Colon (tissue), 2 donors: ENCODE results near the gene RANBP17.
"Not testable (repeated sequence)": the region's sequence is repeated elsewhere in the genome, so short reads cannot be mapped to it uniquely, and the experiment has no call there.

ENCODE experiments used
- FAIRE-seq: peaks from 2 replicates; lab custom pipeline; 2012; peaks lifted over from hg19 to GRCh38; lab: Jason Lieb, UNC
- donor health status: control.
- donor health status: control.

The RANBP17 gene

DNA sequence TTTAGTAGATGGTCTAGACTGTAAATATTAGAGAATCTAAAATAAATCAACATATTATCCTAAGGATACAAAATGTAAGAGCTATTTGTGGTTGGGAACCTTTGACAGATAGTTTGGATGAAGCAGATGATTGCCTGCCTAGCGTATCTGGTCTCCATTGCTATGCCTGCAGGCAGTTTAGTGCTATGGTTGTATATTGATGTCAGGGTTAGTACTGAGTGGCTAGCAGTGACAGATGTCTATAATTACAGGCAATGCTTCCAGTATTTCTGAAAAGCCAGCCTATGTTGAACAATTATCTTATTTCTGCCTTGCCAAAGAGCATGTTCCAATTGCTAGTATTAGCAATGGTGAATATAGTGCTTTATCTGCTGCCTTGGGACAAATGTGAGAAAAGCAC is 296.0 kb downstream of the RANBP17 start:
- no peak for FAIRE-seq

DNA sequence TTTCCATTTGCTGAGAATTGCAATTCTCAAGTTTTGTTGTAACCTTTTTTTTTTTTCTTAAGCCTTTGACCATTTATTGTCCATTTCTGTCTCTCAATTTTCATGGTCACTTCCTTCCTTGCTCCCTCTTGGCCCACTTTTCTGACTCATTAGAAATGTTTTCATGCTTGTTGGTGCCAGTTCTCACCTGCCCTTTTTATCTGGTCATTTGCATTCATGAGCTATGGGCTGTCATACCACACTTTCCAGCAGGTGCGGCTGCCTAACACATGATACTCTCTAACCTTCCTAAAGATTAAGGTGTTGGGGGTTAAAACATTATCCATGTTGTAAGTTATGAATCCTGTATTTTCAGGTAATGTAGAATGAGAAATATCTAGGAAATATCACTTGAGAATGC is 296.8 kb downstream of the RANBP17 start:
- FAIRE-seq: no peak

DNA sequence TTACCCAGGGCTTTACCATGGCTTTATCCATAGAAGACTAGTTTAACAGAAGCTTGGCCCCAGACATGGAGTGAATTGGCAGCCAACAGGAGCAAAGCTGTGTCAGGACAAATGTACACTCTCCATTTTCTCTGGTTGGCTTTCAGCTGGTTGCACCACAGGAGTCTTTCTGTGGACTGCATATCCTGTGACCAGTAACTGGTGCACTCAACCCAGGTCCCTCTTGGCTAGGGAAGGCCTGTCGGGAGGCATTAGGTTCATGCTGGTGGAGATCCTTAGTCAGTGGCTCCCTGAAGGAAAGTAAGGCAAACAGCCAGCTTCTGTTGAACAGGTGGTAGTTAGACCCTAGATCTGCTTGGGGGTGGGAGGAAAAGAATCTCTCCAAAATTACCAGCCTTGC is 300.3 kb downstream of the RANBP17 start:
- no peak for FAIRE-seq

DNA sequence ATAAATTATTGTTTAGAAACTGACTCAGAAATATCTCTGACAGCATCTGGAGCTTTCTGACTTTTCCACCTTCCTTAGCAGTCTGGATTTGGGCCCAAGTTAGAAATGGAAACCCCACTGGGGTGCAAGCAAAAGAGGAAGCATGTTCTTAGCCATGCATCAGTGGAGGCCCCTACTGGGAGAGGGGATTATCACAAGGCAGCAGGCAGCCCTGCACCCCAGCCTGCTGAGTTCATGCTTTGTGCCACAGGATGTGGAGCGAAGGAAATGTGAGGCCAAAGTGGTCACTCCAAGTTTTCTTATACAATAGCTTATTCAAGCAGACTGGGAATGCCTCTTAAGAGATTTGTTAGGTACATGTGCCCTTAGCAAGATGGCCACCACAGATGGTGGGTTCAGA is 300.8 kb downstream of the RANBP17 start:
- FAIRE-seq: no peak

DNA sequence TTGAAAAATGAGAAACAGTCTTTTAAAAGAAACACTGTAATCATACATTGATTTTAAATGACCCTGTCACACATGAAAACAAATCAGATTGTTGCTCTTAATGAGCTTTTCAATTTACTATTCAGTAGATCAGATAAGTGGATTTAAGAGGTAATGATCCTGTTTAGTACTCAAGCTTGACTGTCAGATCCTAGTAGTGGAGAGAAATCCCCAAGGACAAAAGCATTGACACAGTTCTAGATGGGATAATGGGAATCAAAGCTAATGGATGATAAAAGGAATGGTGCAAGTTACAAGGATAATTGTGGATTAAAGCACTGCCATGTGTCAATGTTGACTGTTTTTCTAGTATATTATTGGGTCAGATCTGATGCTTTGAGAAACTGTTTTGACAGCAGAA is 304.9 kb downstream of the RANBP17 start:
- no peak for FAIRE-seq

- no peak for FAIRE-seq
Observed at GRCh38 chr5:171168171-171168570, 306.4 kb downstream of the RANBP17 start.

DNA sequence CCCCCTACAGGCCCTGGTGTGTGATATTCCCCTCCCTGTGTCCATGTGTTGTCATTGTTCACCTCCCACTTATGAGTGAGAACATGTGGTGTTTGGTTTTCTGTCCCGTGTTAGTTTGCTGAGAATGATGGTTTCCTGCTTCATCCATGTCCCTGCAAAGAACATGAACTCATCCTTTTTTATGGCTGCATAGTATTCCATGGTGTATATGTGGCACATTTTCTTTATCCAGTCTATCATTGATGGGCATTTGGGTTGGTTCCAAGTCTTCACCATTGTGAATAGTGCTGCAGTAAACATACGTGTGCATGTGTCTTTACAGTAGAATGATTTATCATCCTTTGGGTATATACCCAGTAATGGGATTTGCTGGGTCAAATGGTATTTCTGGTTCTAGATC is 313.1 kb downstream of the RANBP17 start:
- not testable (repeated sequence) for FAIRE-seq

- FAIRE-seq: no peak
Observed at GRCh38 chr5:171175746-171176145, 313.9 kb downstream of the RANBP17 start.

DNA sequence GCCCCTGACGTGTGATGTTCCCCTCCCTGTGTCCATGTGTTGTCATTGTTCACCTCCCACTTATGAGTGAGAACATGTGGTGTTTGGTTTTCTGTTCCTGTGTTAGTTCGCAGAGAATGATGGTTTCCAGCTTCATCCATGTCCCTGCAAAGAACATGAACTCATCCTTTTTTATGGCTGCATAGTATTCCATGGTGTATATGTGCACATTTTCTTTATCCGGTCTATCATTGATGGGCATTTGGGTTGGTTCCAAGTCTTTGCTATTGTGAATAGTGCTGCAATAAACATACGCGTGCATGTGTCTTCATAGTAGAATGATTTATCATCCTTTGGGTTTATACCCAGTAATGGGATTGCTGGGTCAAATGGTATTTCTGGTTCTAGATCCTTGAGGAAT is 316.4 kb downstream of the RANBP17 start:
- not testable (repeated sequence) for FAIRE-seq

- no peak for FAIRE-seq
Observed at GRCh38 chr5:171188016-171188415, 326.2 kb downstream of the RANBP17 start.

GRCh38 chr5:171189442-171189841 is 327.6 kb downstream of the RANBP17 start:
- FAIRE-seq: no peak

GRCh38 chr5:171192111-171192510 is 330.3 kb downstream of the RANBP17 start:
- no peak for FAIRE-seq

GRCh38 chr5:171201310-171201709 is 339.5 kb downstream of the RANBP17 start:
- no peak for FAIRE-seq

GRCh38 chr5:171205375-171205774 is 343.6 kb downstream of the RANBP17 start:
- no peak for FAIRE-seq

DNA sequence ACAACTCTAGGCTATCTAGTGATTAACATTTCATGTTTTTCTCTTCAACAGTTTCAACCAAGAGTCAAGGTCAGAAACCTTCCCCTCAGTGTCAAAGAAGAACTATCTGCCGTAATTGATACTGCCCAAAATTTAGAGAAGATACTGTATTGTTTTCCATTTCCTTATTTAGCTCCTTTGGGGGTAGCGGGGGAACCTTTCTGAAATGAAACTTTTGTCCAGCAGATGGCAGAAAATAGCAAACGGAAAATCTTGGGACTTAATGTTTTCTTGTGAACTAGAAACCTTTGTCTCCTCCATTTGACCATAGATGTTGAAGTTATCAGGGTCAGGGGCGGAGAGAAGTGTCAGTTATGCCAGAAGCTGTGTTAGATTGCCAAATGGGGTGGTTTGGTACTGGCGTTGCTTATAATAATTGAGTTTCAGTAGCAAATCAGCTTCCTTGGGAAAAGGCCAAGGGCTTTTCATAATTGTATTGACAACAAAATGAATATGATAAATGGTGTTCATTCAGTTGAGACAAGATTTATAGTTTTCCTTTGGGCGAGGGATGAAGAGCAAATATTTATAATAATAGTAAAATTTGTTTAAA is 345.5 kb downstream of the RANBP17 start:
- FAIRE-seq: no peak

DNA sequence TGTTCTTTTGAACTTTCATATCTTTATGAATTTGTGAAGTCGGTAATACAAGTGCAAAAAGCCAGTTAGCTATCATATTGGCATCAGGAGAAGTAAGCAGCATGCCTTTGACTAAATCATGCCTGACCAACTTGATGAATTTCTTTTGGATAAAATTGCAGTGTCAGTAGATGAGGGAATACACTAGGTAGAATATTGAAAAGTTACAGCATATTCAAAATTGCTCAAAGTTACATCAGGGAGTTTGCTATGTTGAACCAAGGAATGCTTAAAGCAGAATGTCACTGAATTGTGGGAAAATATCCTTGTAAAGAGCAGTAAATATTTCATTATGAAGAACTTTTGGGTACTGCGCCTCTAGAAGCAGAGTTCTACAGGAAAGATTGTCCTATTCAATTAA is 360.1 kb downstream of the RANBP17 start:
- no peak for FAIRE-seq

DNA sequence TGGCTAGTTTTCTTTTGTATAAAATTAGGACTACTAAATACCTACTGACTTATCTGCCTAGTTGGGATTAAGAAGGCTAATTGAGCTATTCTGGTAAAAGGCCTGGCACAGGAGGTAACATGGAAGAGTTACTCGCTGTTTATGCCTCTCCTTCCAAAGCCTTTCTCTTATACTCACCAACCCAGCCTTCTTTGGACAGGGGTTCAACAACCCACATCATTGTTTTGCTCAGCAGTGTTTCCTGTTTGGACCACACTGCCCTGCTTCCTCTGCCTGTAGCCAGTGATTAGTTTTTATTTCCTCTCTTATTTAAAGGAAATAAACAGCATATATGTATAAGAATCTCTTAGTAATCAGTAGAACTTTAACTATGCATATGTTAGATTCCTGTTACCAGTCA is 362.1 kb downstream of the RANBP17 start:
- FAIRE-seq: no peak

DNA sequence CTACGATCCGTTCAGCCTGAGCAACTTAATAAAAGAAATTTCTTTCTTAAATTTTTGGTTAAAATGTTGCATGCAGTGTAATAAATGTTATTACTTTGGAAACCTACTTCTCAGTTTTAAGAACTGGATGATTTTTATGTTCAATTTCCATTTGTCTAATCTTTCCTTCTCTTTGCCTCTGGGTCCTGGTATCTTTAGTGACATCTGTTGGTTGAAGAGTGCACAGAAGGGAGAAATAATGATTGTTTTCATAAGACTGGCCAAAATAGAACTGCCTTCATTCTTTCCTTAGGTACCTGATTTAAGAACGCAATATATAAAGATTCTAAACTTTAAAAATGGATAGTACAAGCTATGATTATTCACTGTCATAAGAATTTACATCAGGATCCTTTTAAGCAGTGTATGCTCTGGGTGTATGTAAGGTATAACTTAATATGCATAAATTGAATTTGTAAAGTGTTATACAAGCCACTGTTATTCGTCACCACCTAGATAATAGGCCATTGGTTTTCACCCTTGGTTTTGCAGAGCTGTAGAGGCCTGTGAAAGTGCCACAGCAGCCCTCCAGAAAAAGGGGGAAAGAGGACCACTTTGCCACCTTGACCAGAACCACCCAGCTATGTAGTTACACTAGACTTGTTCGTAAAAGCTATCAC is 364.4 kb downstream of the RANBP17 start:
- no peak for FAIRE-seq

DNA sequence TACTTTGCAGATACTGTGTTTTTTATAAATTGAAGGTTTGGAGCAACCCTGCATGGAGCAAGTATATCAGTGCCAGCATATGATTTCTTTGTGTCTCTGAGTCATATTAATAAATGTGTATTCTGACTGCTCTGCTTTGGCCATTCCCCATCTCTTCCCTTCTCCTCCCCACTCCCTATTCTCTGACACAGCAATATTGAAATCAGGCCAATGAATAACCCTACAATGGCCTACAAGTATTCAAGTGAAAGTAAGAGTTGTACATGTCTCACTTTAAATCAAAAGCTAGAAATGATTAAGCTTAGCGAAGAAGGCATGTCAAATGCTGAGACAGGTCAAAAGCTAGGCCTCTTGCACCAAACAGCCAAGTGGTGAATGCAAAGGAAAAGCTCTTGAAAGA is 365.0 kb downstream of the RANBP17 start:
- FAIRE-seq: no peak

DNA sequence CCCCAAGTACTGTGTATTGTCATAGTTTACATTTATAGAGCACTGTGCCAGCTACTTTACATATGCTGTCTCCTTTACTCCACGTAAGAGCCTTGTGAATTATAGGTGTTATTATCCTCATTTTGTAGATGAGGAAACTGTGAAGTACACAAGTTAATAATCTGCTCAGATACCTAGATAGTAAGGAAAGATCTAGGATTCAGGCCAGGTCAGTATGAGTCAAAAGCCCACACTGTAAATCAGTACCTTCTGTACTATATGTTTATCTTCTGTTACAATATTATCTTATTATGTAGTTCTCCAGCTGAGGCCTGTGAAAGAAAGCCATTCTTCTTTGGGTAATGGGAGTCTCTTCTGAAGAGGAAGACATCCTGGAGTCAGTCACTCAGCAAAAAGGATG is 374.8 kb downstream of the RANBP17 start:
- no peak for FAIRE-seq

- no peak for FAIRE-seq
Observed at GRCh38 chr5:171242521-171242920, 380.7 kb downstream of the RANBP17 start.

GRCh38 chr5:171246231-171246630 is 384.4 kb downstream of the RANBP17 start:
- no peak for FAIRE-seq

- FAIRE-seq: peak; percentile 10
Observed at GRCh38 chr5:171249460-171249859, 387.6 kb downstream of the RANBP17 start.

- FAIRE-seq: no peak
Observed at GRCh38 chr5:171250738-171251137, 388.9 kb downstream of the RANBP17 start.
